ENCODE data around the gene NKD1.

The NKD1 gene

DNA sequence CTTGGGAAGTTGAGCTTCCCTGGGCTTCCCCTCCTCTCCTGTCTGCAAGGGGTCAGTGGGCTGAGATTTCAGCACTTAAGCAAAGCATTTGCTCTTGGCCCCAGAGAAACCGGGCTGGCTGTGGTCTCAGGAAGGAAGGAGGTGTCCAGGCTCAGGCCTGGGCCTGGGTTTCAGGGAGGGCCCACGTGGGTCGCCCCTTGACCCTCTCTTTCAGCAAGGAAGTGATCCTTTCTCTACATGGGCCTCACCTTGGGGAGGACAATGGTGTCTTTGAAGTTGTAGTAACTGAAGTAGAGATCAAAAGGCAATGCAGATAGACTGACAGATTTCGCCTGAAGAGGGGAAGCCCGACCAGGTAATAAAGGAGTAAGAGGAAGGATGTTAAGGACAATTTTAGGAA is 147.9 kb downstream of the NKD1 start:
- no peak for DNase-seq (ENCODE audit: low read depth)

DNA sequence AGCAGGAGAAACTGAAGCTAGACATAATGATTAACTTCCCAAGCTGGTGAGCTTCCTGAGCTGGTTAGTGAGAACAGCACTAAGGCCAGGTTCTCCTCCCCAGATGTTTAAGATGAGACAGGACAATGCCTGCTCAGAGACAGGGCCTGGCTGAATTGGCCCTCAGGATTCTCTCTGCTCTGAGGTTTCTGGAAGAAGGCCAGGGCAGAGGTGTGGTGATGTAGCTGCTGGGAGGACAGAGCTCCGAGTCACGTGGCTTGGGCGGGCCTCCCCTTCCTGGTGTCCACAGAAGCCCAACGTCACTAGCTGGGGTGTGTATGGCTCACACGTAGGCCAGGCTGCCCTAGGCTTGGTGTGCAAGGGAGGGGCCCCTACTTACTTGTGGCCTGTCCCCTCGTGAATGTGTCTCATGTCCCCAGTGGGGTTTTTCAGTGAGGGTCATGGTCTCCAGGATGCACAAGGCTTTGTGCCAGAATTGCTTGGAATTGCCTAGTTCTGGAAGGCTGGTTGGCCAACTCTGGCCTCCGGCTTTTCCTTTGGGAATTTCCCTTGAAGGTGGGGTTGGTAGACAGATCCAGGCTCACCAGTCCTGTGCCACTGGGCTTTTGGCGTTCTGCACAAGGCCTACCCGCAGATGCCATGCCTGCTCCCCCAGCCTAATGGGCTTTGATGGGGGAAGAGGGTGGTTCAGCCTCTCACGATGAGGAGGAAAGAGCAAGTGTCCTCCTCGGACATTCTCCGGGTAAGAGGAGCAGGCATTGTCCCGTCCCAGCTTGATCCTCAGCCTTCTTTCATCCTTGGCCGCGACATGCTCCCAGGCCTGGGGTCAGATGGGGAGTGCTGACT is 148.6 kb downstream of the NKD1 start:
- no peak for DNase-seq (ENCODE audit: low read depth)

DNA sequence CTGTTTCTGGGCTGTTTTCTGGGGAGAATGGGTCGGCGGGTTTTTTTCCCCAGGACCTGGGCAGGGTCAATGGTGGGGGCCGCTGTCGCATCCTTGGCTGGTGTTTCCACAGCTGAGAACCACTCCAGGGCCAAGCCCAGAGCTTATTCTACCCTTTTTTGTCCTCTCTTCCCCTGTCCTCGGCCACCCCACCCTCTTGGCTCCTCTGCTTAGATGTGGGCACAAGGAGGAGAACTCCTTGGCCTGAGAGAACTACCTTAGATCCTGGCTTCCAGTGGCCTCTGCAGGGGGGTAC is 149.2 kb downstream of the NKD1 start:
- no peak for DNase-seq (ENCODE audit: low read depth)

DNA sequence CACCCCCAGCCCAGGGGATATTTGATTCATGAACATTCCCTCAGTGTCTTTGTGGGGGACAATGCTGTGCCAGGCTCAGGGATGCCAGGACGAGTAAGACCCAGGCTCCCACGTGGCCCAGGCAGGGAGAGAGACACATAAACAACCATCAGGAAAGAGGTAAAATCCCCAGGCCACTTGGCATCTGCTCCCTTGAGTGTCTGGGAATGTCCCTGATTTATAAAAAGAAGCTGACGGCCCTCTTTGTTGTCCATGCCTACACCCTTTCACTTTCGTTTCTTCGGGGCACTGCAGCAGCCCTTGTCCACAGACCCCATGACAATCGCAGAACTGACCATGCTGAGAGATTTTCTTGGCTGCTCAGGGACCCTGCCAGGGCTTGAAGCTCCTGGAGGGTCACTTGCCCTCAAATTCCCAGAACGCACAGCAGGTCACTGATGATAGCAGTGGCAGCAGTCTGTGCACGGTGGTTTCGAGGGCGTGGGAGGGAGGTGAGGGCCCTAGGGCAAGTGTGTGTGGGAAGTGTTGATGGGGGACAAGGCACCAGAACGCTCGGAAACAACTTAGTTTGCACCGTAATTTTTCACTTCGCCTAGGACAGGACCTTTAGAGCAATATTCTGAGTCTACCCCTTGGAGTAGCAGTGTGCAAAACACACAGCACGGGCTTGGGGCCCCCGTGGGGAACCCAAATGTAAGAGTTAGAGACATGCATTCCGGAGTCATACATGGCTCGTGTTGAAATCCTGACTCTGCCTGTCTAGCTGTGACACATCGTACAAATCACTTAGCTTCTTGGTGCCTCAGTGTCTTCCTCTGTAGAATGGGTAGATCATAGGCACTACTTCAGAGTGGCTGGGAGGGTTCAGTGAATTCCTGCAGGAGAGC is 149.9 kb downstream of the NKD1 start:
- DNase-seq (ENCODE audit: low read depth), result no peak
